ENCODE results near the gene IL17B. TPM values are rescaled to one million over a fixed set of nuclear protein-coding genes. Genes with fewer than 3 reads are reported as not detected.
A peak's percentile ranks its signal among the peaks of the same experiment; 100 is the strongest.

IL17B gene
- total and polyA plus RNA-seq, 7 donors, result 0.82 to 9.6 (median 4.8) TPM; not detected in 2

GRCh38 chr5:149421372-149421685, 42.2 kb upstream of the IL17B start:
- 68 to 90% methylated on average over 7 of the region's 7 CpGs for WGBS, 2 donors
- Histone ChIP-seq H3K27ac (peak overlapping the region; percentile 96 to 98 (median 98)), H3K36me3 (peaks cover 79 to 100% (median 91%) of the 10 kb centered on the region in 4 donors), H3K9me3 (no peaks in the 10 kb centered on the region), H3K4me1 (peaks cover 4 to 91% (median 78%) of the 10 kb centered on the region in 4 donors), H3K27me3 (no peaks in the 10 kb centered on the region), H3K4me3 (peak overlapping the region in 3 of 4 donors; percentile 2 to 80 (median 75))
- intact Hi-C loops (cut with DNase I), result no loop called here
- no peak for TF ChIP-seq CTCF (IDR thresholded peaks at IDR 0.05)
- peak; percentile 35 to 78 (median 56) for TF ChIP-seq POLR2AphosphoS5 (IDR thresholded peaks at IDR 0.05)
- no peak for DNase-seq

GRCh38 chr5:149420545-149421371, 41.7 kb upstream of the IL17B start:
- TF ChIP-seq CTCF (IDR thresholded peaks at IDR 0.05) (no peak), POLR2AphosphoS5 (IDR thresholded peaks at IDR 0.05) (peak; percentile 68 to 75 (median 72))
- peak overlapping the region; percentile 2 to 80 (median 44) for H3K4me3 ChIP-seq
- 76 to 81% methylated on average over 18 of the region's 18 CpGs for whole genome bisulfite sequencing, 2 donors
- peaks cover 4 to 96% (median 83%) of the 10 kb centered on the region in 4 donors for H3K4me1 ChIP-seq
- H3K27ac ChIP-seq, result peak overlapping the region; percentile 96 to 98 (median 98)
- H3K27me3 ChIP-seq, result no peaks in the 10 kb centered on the region
- H3K9me3 ChIP-seq, result no peaks in the 10 kb centered on the region
- peaks cover 79 to 100% (median 91%) of the 10 kb centered on the region in 4 donors for H3K36me3 ChIP-seq
- peak; percentile 88 for DNase-seq
- intact Hi-C loops (cut with DNase I), result no loop called here

GRCh38 chr5:149419859-149420544, 40.9 kb upstream of the IL17B start:
- no peaks in the 10 kb centered on the region for H3K27me3 ChIP-seq
- DNase-seq, result no peak
- H3K27ac ChIP-seq, result peak overlapping the region; percentile 96 to 98 (median 98)
- 58 to 75% methylated on average over 13 of the region's 13 CpGs for WGBS, 2 donors
- peaks cover 4 to 99% (median 88%) of the 10 kb centered on the region in 4 donors for H3K4me1 ChIP-seq
- H3K36me3 ChIP-seq, result peaks cover 76 to 100% (median 91%) of the 10 kb centered on the region in 4 donors
- TF ChIP-seq POLR2AphosphoS5 (IDR thresholded peaks at IDR 0.05), result peak; percentile 53 to 85 (median 76)
- no peak for TF ChIP-seq CTCF (IDR thresholded peaks at IDR 0.05)
- TF ChIP-seq POLR2A (IDR thresholded peaks at IDR 0.05), result no peak
- peak in 1 of 4 donors; percentile 49 for TF ChIP-seq EP300 (IDR thresholded peaks at IDR 0.05)
- intact Hi-C loops (cut with DNase I), result no loop called here
- no peaks in the 10 kb centered on the region for H3K9me3 ChIP-seq
- H3K4me3 ChIP-seq, result peak overlapping the region; percentile 3 to 80 (median 44)

GRCh38 chr5:149419532-149419858, 40.4 kb upstream of the IL17B start:
- H3K27me3 ChIP-seq, result no peaks in the 10 kb centered on the region
- H3K36me3 ChIP-seq, result peaks cover 76 to 100% (median 91%) of the 10 kb centered on the region in 4 donors
- TF ChIP-seq CTCF (IDR thresholded peaks at IDR 0.05), result no peak
- no peak for TF ChIP-seq POLR2A (IDR thresholded peaks at IDR 0.05)
- TF ChIP-seq POLR2AphosphoS5 (IDR thresholded peaks at IDR 0.05), result peak; percentile 71 to 94 (median 86)
- no peak for TF ChIP-seq EP300 (IDR thresholded peaks at IDR 0.05)
- intact Hi-C loops (cut with DNase I), result no loop called here
- peak overlapping the region; percentile 3 to 80 (median 44) for H3K4me3 ChIP-seq
- peaks cover 4 to 100% (median 92%) of the 10 kb centered on the region in 4 donors for H3K4me1 ChIP-seq
- H3K27ac ChIP-seq, result peak overlapping the region; percentile 96 to 98 (median 98)
- no peaks in the 10 kb centered on the region for H3K9me3 ChIP-seq
- 74% methylated on average over 3 of the region's 3 CpGs for WGBS, 2 donors
- DNase-seq, result no peak
